NCI-H1436 treated with DMSO at 0.1 percent for 48 hours (cell line): ENCODE results near the gene LMNA.
"Not testable (repeated sequence)": the region's sequence is repeated elsewhere in the genome, so short reads cannot be mapped to it uniquely, and the experiment has no call there.

Experiments used
- DNase-seq: peaks from one replicate; lab custom pipeline; 2025; lab: John Stamatoyannopoulos, UW

The LMNA gene

DNA sequence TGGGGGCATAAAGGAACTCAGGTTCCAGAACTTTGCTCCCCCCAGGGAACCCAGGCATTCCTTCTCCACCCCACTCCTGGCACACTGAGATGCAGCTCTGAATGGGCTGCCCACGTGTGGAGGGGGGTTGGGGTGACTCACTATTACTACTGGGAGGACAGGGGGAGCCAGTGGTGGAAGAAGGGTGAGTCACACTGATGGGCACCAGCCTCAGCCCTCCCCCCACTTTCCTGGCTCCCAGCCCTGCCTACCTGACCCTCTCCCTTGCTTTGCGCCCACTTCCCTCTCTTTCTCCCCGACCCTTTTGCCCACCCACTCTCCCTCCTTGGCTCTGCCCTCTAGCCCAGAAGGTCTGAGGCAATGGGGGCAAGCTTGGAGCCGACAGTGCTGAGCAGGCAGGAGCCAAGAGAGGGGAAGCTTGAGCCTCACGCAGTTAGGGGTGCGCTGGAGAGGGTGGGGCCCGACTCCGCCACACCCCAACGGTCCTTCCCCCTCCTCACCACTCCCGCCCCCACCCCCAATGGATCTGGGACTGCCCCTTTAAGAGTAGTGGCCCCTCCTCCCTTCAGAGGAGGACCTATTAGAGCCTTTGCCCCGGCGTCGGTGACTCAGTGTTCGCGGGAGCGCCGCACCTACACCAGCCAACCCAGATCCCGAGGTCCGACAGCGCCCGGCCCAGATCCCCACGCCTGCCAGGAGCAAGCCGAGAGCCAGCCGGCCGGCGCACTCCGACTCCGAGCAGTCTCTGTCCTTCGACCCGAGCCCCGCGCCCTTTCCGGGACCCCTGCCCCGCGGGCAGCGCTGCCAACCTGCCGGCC lies at the start of gene LMNA:
Gene LMNA (plus strand): TSS at position 611 of the 818 bp plus-strand sequence. CDS start 208 bp downstream, outside the sequence.
- peak; percentile 48 for DNase-seq

DNA sequence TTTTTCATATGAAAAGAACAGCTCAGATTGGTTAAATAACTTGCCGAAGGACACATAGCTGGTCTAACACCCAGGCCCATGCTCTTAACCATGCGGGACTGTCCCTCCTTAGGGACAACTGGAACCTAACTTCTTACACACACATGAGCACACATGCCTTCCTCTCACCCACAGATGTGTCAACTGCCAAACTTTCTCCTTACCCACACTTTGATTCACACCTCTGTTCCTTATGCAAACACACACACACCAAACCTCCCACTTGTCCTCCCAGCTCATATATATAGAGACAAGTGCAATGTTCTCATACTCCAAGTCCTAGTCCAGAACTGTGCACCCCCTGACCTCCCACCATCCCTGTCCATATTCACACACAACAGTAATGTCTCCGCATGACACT lies 49.3 kb upstream of the LMNA start:
- no peak for DNase-seq

DNA sequence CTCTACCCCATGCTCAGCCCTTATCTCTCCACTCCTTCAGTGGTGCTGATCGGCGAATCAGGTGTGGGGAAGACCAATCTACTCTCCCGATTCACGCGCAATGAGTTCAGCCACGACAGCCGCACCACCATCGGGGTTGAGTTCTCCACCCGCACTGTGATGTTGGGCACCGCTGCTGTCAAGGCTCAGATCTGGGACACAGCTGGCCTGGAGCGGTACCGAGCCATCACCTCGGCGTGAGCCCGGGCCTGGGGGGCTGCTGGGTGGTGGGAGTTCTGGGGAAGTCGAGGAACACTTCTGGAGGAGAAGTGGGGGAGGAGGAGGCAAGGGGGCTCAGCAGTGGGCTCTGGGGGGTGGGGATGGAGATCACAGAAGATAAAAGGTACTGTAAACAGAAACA lies 48.6 kb upstream of the LMNA start:
- DNase-seq, result no peak

DNA sequence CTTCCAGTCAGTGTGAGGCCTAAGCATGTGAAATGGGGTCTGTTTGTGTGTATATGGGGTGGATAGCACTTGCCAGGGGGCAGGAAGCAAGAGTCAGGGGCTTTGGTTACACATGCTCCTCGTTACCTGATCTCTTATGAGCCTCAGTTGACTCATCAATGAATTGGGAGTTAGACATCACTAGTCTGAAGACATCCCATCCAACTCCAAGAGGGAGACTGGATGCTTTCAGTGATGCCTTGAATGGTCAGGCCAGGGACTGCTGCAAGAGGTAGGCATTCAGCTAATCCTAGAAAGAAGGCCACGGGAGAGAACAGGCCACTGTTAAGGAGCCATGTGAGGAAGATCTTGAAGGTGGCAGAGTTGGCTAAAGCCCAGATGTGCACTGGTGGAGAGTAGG lies 47.2 kb upstream of the LMNA start:
- no peak for DNase-seq

DNA sequence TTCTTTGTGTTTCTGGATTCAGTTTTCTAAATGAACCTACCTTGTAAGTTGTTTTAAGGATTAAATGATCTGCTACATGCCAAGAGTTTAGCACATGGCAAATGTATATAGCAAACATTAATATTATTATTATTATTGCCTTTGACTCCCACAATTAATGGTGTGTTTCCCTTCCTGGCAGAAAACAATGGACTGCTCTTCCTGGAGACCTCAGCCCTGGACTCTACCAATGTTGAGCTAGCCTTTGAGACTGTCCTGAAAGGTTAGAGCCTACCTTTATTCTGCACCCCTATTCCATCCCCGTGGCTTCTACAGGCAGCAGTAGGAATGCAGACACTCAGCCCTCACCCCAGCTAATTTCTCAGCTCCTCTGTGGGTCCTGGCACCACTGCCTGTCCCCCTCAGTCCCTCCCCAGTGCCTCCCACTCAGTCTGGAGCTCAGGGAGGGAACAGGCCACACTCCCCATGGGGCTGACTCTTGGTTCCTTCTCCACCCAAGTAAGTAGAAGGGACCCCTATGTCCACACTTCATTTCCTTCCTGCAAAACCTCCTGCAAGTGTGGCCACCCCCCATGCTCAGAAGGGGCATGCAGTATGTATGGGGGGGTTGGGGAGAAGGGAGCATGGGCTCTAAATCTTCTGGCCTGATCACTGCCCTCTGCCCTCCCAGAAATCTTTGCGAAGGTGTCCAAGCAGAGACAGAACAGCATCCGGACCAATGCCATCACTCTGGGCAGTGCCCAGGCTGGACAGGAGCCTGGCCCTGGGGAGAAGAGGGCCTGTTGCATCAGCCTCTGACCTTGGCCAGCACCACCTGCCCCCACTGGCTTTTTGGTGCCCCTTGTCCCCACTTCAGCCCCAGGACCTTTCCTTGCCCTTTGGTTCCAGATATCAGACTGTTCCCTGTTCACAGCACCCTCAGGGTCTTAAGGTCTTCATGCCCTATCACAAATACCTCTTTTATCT lies 44.7 kb upstream of the LMNA start:
- DNase-seq, result no peak

DNA sequence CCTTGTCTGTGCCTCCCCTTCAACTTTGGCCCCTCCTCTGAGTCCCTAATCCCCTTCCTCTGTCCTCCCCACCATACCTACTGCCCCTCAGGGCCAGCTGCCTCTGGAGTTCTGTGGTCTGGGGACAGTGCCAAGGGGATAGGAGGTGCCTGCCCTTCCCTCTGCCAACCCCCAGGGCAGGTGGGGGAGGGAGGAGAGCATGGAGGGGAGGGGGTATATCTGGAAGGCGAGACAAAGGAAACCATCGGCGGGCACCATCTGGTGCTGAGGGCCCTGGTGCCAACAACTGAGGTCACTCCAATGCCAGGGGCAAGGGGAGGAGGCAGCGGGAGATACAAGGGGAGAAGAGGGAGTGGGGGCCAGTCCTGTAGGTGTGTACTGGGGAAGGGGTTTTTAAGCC lies 44.0 kb upstream of the LMNA start:
- no peak for DNase-seq

DNA sequence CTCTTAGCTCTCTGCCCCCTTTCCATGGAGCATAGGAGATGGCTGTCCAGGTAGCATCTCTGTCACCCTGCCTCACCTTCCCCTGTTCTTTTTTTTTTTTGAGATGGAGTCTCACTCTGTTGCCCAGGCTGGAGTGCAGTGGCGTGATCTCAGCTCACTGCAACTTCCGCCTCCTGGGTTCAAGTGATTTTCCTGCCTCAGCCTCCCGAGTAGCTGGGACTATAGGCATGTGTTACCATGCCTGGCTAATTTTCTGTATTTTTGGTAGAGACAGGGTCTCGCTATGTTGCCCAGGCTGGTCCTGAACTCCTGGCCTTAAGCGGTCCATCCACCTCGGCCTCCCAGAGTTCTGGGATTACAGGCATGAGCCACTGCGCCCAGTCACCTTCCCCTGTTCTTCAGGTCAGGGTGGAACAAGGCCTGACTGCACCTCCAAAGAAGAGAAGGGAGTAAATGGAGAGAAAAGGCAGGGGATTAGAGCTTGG lies 43.1 kb upstream of the LMNA start:
- not testable (repeated sequence) for DNase-seq

DNA sequence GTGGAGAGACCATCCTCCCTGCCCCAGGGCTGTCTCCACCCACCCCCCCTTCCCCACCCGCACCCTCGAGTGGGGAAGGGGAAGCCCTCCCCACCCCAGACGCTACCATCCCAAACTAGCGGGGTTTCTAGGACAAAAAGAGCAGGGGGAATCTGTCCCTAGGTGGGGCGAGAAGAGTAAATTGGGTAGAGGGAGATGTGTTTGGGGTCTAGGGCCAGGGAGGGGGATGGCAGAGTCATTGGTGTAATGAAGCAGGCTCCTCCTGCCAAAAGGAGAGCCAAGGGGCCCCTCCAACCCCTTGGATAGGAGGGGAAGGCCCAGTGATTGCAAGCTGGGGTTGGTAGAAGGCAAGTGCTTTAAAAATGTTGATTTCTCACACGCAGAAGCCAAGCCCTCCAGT lies 42.3 kb upstream of the LMNA start:
- DNase-seq, result no peak

DNA sequence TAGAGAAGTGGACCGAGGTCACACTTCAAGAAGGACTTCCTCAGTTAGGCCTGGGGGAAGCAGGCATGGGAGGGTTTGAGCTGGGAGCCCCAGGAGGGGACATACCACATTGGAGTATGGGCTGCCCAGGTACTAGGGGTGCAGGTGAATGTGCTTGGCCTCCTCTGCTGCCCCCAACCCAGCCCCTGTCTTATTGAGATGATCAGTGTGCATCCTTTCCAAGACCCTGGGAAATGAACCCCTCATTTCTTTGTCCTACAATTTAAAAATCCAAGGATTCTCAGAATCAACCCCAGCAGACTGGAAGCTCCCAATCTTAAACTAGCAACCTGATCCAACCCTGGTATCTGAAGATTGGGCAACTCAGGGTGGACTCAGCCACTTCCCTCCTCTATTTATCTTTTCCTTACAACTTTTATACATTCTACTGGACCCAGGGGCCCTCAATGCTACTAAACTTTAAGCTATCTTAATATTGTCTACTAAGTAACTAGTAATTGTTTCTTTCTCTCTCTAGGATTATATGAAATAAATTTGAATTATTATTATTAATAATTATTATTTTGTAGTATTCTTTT lies 41.3 kb upstream of the LMNA start:
- no peak for DNase-seq

DNA sequence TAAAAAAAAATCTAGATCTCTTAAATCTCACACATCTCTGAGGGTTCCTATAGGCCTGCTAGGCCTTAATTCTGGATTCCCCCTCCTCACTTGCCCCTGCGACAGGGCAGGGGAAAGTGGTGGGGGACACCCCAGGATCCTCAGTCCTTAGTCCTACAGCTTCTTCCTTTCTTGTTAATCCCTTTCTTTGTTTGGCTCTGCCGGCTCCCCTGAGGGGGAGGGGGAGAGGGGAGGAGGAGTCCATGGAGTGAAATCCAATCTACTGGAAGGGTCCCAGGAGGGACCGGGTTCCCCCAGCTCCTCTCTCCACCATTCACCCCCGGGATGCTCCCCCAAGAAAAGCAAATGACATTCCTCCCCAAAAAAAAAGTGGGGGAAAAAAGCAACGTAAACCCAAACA lies 40.8 kb upstream of the LMNA start:
- no peak for DNase-seq

DNA sequence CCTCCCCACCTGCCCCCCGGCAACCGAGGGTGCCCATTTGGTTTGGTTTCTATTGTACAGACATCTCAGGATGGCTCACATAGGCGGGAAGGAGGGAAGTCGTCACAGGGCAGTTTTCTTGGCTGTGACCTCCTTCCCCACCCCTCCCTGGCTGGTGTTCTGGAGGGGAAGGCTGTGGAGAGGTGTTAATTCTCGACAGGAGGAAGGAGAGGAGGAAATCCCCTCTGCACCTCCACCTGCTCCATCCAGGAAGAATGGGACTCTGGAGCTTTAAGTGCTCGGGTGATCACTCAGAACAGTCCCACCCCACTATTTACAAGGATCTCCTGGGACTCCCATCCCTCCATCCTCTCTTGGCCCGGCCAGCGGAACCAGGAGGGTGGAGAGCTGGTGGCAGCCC lies 39.9 kb upstream of the LMNA start:
- no peak for DNase-seq

DNA sequence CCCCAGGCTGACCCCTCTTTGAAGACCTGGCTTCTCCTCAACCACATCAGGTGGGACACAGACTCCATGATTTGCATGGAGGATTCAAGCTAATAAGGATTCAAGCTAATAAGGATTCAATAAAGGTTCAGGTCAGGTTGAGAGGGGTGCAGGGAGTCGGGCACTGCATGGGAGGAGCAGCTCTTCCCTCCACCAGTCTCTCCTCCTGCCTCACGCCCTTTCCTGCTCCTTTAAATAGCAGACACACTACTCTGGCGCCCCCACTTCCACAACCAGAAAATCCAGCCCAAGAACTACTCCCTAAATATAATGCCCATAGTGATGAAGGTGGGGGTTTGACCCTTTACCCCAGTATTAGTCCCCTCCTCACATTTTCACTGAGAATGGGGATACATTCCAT lies 39.3 kb upstream of the LMNA start:
- DNase-seq, result no peak

DNA sequence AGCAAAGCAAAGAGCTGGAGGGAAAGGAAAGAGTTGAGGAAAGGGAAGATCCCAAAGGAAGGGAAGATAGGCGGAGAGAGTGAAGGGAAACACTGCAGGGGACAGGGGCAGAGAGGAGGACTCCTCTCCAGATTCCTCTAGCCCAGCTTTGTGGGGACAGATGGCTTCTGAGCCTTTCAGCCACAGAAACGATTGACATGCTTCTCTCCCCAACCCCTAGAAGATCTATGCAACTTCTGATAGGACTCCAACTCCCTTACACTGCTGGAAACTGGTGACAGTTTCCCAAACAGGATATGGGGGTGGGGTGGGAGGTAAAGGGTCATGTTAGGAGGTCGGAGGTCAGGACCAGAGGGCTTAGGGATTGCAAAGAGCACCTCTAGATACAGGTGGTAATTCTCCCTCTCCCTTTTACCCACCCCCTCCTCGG lies 38.7 kb upstream of the LMNA start:
- DNase-seq, result no peak

DNA sequence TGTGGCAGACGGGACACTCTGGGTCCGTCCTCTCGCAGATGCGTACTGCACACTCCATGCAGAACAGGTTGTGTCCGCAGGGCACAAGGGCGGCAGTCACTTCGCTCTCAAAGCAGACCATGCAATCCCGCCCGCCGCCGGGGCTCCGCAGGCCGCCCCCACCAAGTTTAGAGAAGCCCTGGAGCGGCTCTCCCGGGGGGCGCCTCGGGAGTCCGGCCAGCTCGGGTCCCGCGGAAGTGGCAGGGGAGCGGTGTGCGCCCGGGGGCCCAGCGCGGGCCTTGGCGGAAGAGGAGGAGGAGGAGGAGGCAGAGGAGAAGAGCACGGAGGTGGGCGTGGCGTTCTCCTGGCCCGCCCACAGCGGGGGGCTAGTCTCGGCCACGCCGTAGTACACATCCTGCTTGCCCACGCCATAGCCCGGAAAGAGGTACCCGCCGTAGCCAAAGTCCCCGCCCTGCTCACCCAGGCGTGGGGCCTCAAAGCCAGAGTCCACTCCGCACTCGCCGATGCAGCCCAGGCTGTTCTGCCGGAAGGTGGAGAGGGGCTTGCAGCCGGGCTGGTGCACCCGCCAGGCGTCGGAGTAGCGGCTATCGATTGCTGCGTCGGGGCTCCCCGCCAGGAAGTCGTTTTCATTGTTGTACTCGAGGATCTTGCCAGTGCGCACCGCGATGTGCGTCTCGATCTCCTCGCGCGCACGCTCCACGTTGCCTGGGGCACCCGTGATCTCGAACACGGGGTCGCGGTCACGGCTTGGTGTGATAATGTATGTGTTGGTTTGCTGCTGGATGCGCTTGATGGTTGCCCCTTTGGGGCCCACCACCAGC lies 37.7 kb upstream of the LMNA start:
- no peak for DNase-seq

DNA sequence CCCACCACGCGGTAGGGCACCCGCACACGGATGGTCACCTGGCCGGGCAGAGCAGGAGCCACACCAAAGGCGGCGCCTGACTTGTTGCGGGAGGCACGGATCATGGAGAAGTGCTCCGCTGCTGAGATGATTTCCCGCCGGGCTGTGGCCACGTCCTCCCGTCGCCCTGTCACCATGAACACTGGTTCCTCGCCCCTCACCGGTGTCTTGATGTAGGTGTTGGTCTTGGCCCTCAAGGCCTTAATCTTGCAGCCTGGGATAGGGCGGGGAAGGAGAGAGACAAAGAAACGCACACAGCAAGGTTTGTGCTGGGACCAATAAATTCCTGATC lies 37.1 kb upstream of the LMNA start:
- no peak for DNase-seq

DNA sequence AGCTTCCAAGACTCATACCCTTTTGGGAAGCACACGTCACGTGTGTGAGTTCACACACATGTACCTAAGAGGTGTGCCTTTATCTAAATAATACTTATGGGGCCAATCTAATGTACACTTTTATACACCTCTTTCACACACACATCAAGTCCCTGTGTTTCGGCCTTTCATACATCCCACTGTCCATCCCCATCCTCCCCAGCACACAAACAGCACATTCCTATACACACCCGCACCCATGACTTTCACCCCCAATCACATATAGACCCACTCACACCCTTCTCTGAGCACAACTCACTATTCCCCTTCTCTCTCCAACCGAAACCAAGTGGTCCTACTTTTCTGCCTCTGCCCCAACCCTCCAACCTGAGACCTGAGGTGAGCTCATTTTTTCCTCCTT lies 35.8 kb upstream of the LMNA start:
- no peak for DNase-seq

DNA sequence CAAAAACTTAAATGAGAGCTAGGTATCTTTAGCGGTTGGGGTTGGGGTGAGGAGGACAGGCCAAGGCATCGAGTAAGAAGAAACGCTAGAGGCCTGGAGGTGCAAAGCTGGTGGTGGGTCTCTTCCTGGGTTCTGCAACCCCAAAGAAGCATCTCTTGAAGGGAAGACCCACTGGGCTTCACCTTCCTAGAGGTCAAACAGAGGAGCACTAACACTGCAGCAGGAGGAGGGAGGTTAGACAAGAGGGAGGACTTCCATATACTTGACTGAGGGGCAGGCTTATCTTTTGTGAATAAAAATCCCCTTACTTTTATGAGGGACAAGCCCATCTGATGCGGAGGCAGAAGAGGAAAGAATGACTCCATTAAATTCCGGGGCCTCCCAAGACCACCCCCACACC lies 34.7 kb upstream of the LMNA start:
- no peak for DNase-seq

DNA sequence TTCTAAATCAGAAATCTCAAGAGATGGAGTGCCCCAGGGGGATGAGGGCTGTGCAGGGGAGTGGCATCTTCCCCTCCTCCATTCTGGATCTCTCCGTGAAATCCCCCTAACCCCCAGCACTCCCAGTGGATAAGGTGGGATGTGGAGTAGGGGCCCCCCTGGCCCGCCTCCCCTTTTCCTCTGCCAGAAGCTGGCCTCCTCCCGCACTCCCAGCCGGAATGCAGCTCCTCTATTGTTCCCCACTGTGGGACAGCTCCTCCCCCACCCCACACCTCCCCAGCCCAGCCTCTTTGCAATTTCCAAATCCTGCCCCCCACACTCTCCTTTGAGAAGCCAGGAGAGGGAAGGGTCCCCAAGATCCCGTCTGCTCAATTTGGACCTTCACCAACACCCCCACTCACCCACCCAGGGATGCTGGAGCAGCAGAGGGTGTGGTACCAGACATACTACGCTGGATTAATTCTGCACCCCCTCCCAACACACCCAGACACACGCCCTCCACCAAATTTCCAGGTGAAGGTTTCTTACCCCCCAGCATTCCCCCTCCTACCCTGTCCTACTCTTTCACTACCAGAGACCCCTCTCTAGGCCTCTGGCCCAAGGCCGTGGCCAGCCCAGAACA lies 34.2 kb upstream of the LMNA start:
- DNase-seq, result no peak

DNA sequence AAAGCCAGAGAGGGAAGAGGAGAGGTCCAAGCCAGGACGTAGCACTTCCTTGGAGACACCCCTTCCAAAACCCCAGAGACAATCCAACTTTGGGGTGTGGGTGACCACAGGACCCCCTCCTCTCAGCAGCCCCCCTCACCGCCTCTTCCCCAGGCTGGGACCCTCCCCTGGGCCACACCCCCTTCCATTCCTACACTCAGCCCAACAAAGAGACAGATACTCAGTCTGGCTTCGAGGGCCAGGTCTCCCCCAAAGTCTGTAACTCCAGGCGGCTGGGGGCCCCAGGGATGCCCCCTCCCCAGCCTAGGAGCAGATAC lies 33.7 kb upstream of the LMNA start:
- no peak for DNase-seq

DNA sequence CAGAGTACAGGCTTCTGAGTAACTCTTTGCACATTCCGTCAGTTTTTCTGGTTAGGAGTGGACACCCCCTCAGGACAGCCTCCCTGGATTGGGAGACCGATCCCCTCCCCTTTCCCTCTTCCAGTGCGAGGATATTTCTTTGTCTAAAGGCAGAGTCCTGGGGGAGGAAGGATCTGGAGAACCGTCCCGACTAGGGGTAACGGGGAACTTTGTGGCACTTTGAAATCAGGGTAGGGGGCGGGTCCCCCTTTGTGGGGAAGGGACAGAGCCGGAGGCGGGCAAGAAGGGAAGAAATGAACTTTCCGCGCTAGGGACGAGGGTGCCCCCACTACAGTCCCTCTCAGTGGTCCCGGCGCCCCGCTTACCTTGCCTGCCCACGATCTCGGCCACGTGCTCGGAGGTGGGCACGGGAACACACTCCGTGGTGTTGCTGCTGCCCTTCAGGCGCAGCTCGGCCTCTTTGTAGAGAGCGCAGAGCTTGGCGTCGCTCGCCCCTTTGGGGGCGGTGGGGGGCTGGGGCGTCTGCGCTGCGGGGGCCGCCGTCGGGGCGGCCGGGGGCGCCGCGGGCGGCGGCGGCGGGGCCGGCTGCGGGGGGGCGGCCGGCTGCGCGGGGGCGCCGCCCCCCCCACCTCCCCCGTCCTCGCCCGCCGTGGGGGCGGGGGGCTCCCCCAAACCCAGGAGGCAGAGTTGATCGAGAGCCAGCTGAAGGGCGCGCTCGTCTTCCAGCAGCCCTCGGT lies 33.2 kb upstream of the LMNA start:
- DNase-seq, result no peak

DNA sequence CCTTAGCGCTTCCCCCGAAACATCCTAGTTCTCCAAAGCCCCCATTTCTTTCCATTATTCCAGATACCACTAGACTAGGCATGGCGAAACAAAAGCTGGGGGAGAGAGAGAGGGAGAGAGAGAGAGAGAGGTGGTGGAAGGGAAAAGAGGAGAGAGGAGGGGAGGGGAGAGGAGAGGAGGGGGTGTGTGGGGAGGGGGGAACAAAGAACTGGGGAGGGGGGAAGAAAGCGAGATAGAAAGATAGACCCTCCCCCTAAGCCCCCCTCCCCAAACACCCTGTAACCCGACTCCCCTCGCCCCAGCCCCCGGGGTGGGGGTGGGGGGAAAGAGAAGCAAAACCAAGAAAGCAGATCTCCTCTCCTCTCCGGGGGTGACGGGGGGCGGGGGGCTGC lies 32.6 kb upstream of the LMNA start:
- DNase-seq, result no peak
